Measurements from ENCODE around the gene ABCD3.
"Not testable (repeated sequence)": the region's sequence is repeated elsewhere in the genome, so short reads cannot be mapped to it uniquely, and the experiment has no call there.

ABCD3 gene

GRCh38 chr1:94417978-94418663 is at the start of gene ABCD3:
TSS of gene ABCD3 (plus strand) at chr1:94418389. CDS start at chr1:94418479, 90 bp downstream.
- DNase-seq: peak; percentile 81

- DNase-seq: not testable (repeated sequence)
These were observed 45.4 kb upstream of the ABCD3 start for GRCh38 chr1:94372771-94373170.

GRCh38 chr1:94373311-94373710 is 44.9 kb upstream of the ABCD3 start:
- not testable (repeated sequence) for DNase-seq

- DNase-seq: not testable (repeated sequence)
These were observed 42.5 kb upstream of the ABCD3 start for GRCh38 chr1:94375666-94376065.

- DNase-seq: not testable (repeated sequence)
These were observed 39.7 kb upstream of the ABCD3 start for GRCh38 chr1:94378493-94378892.

- DNase-seq: no peak
These were observed 38.6 kb upstream of the ABCD3 start for GRCh38 chr1:94379615-94380014.

GRCh38 chr1:94382201-94382600 is 36.0 kb upstream of the ABCD3 start:
- no peak for DNase-seq

- no peak for DNase-seq
These were observed 34.2 kb upstream of the ABCD3 start for GRCh38 chr1:94383966-94384408.

- DNase-seq: no peak
These were observed 33.5 kb upstream of the ABCD3 start for GRCh38 chr1:94384485-94385265.

GRCh38 chr1:94385308-94385929 is 32.8 kb upstream of the ABCD3 start:
- DNase-seq: no peak

- DNase-seq: no peak
These were observed 28.9 kb upstream of the ABCD3 start for GRCh38 chr1:94389298-94389697.

GRCh38 chr1:94394247-94394646 is 23.9 kb upstream of the ABCD3 start:
- DNase-seq: no peak

- DNase-seq: no peak
These were observed 23.0 kb upstream of the ABCD3 start for GRCh38 chr1:94395231-94395630.

- DNase-seq: no peak
These were observed 22.4 kb upstream of the ABCD3 start for GRCh38 chr1:94395748-94396309.

- DNase-seq: no peak
These were observed 21.7 kb upstream of the ABCD3 start for GRCh38 chr1:94396356-94397010.

GRCh38 chr1:94398356-94398755 is 19.8 kb upstream of the ABCD3 start:
- DNase-seq: no peak

GRCh38 chr1:94399453-94399852 is 18.7 kb upstream of the ABCD3 start:
- DNase-seq: no peak

GRCh38 chr1:94401206-94401605 is 17.0 kb upstream of the ABCD3 start:
- no peak for DNase-seq

- no peak for DNase-seq
These were observed 11.7 kb upstream of the ABCD3 start for GRCh38 chr1:94406446-94406845.

- DNase-seq: no peak
These were observed 9.9 kb upstream of the ABCD3 start for GRCh38 chr1:94408104-94408830.

GRCh38 chr1:94411237-94411636 is 7.0 kb upstream of the ABCD3 start:
- DNase-seq: no peak

- no peak for DNase-seq
These were observed 4.9 kb upstream of the ABCD3 start for GRCh38 chr1:94413311-94413710.
